ENCODE data around the gene PNMA3. TPM values are rescaled to one million over a fixed set of nuclear protein-coding genes. Genes with fewer than 3 reads are reported as not detected.

PNMA3 gene
- total RNA-seq, 1 donor from 2014 or later: 32.8 TPM

Other genes with a start within 250 kb of the PNMA3 start
- gene CETN2, start 225.7 kb upstream of the PNMA3 start, total RNA-seq: 53.1 and 58.2 TPM in 2 replicates
- gene NSDHL, start 225.4 kb upstream of the PNMA3 start, total RNA-seq: 29.0 and 30.0 TPM in 2 replicates
- gene ZNF185, start 158.4 kb upstream of the PNMA3 start, total RNA-seq: 10.1 and 12.3 TPM in 2 replicates
- gene PNMA5, start 62.4 kb upstream of the PNMA3 start, total RNA-seq: not detected in 2 replicates
- gene PNMA6A, start 16.0 kb downstream of the PNMA3 start, total RNA-seq: 6.9 and 7.0 TPM in 2 replicates
- gene MAGEA1, start 122.8 kb downstream of the PNMA3 start, total RNA-seq: not detected in 2 replicates

All from progenitor cell of endocrine pancreas (in vitro differentiated cells).